HS-5 (cell line): Measurements from ENCODE around the gene DYNC1I1.

Experiments used
- DNase-seq: peaks from one replicate; pipeline ENCODE4 v3.0.0-alpha.2; 2012; ENCODE audit warnings: low read depth

DYNC1I1 gene

GRCh38 chr7:95793658-95794057, 21.3 kb downstream of the DYNC1I1 start:
- no peak for DNase-seq

GRCh38 chr7:95794917-95795515, 22.7 kb downstream of the DYNC1I1 start:
- no peak for DNase-seq

DNA sequence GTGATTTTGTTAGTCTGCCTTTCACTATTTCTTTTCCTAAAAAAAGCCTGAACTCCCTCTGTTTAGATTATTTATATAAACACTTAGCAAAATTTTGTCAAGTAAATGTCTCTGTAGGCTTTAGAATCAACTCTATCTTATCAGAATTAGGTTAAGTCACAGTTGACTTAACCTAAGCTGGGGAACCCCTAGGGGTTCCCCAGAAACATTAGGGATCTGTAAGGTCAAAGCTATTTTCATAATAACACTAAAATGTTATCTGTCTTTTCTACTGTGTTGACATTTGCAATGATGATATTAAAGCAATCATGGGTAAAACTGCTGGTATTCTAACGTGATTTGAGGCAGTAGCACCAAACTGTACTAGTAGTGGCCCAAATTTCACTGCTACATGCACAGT, 24.3 kb downstream of the DYNC1I1 start:
- no peak for DNase-seq

- no peak for DNase-seq
Measured at GRCh38 chr7:95798401-95798930, 26.1 kb downstream of the DYNC1I1 start.

DNA sequence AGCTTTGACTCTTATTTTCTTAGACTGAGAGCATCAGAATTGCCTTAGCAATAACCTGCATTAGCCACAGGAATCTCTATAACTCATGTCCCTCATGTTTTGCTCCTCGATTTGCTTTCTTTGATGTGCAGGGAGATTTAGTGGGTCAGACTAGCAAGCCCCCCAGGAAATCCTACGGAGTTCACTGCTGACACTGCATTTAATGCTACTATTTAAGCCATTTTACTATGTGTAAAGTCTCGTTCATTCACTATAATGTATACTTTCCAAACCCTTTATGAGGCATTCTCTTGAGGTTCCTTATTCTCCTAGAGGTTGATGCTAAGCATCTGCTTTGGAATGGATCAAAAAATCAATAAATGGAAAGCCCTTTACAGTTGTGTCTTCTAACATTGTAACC, 28.4 kb downstream of the DYNC1I1 start:
- DNase-seq: no peak

DNA sequence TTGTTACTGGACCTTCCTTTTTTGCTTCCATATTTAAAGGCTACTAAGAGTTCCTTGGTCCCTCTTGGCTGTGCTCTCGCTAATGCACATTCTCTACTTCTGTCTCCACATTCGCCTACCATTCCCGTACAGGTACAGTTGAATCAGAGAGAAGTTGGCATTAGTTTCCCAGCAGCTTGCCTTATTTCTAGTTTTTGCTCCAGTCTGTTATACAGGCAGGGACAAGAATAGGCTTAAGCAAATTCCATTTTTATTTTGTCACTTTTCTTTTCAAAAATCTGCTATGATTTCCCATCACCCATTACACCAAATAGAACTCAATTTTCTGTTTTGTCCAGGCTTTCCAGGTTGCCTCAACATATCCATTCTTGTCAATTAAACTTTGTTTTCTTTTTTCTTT, 29.9 kb downstream of the DYNC1I1 start:
- DNase-seq: no peak

GRCh38 chr7:95804052-95804451, 31.7 kb downstream of the DYNC1I1 start:
- DNase-seq: no peak

DNA sequence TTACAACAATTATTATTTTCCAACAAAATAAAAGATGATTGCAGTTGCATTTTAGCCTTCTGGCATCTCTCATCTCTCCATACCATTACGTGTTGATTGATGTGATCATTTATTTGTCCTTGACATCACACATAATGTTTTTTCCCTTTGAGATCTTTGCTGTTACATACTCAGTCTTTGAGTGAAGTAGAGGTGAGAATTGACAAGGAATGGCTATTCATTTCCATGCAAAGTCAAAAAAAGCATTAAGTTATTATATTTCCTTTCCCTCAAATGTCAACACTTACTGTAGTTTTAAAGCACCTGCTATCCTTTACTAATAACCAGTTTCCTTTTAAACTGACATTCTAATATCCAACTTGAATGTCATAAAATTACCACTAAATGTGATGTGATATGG, 33.6 kb downstream of the DYNC1I1 start:
- no peak for DNase-seq

GRCh38 chr7:95808396-95808795, 36.0 kb downstream of the DYNC1I1 start:
- DNase-seq: no peak

GRCh38 chr7:95811846-95812445, 39.6 kb downstream of the DYNC1I1 start:
- no peak for DNase-seq

DNA sequence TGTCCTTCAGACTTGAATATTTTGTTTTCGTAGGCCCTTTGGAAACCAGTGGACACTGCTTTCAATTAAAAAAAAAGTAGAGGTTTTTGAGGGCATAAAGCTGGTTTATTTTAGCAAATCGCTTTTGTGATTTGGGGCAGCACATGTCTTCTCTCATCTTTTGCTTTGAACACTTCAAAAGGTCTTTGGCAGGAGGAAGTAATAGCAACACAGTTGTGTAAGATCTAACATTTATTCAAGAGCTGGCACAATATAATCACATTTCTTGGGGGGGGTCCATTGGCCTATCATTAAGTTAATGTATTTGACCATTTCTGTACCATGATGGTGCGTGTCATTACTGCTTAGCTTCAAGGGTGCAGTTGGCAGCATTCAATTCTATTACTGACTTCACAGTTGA, 42.4 kb downstream of the DYNC1I1 start:
- DNase-seq: no peak

GRCh38 chr7:95817866-95818640, 45.7 kb downstream of the DYNC1I1 start:
- DNase-seq: no peak

- no peak for DNase-seq
Measured at GRCh38 chr7:95820778-95821177, 48.4 kb downstream of the DYNC1I1 start.

DNA sequence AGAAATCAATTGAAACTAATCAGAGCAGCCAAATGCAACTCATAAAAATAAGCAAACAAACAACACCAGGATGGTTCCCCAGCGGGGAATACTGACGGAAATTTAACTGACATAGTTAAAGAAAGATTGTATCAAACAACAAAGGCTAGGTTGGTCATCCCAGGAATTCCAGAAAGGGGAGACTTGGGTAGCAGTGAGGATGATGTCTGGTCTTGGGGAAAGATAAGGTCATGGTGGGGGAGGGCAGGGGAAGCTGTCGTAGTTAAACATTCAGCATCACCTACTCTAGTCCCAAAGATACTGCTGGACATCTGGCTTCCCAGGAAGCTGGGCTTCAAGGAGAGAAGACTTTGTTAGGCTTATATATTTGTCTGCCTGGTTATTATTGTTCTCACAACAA, 50.4 kb downstream of the DYNC1I1 start:
- DNase-seq: no peak

DNA sequence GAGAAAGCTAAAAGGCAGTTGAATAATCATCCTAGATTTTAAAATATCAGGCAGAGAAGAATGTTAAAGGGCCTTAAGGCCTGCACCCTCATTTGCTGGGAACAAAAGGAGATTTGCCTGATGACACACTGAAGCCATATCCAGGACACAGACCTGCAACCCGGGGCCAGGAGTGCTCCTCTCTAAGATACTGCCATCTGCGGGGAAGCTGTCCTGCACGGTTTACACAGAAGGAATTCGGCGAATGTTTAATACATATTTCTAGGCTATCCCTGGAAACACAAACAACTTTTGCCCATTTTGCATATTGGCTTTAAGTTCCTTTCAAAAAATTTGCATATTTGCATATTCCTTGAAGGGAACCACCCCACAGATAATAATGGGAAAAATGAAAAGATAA, 52.3 kb downstream of the DYNC1I1 start:
- DNase-seq: no peak

DNA sequence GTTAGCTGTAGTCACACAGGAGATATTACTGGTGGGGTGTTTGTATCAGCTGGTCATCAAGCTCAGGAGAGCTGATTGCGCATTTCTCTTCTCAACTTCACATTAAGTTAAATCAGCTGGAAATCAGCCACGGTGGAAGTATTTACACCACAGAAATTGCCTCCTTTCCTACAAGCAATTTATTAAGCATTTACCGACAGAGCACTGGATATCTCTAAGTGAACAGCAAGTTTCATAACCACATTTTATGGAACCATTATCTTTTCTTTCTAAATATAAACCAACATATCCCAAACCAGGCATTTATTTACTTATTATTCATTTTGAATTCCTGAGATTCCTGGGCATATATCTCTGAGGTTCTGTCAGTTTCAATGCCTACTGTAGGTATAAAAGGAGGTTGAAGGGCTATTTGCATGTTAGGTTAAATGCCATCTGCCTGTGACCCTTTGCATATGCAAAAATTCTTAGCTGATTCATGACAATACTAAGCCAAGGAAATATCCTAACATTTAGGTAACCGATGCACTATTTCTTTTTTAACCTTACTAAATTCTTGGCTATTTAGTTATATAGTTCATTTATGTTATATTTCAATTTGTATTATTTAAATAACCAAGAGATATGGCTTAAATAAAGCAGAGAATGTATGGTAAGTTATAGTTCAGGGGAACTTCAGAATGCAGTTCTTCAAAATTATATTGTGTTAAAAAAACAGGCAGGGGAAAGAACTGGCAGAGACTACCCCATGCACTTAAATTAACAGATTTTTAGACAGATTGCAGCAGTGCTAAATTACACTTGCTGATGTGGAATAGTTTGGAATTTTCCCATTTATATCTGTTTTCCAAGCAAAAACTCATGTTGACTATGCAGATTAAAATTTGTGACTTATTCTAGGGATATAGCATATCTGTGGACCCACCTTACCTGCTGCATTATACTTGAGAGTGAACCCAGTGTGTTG, 56.8 kb downstream of the DYNC1I1 start:
- no peak for DNase-seq

DNA sequence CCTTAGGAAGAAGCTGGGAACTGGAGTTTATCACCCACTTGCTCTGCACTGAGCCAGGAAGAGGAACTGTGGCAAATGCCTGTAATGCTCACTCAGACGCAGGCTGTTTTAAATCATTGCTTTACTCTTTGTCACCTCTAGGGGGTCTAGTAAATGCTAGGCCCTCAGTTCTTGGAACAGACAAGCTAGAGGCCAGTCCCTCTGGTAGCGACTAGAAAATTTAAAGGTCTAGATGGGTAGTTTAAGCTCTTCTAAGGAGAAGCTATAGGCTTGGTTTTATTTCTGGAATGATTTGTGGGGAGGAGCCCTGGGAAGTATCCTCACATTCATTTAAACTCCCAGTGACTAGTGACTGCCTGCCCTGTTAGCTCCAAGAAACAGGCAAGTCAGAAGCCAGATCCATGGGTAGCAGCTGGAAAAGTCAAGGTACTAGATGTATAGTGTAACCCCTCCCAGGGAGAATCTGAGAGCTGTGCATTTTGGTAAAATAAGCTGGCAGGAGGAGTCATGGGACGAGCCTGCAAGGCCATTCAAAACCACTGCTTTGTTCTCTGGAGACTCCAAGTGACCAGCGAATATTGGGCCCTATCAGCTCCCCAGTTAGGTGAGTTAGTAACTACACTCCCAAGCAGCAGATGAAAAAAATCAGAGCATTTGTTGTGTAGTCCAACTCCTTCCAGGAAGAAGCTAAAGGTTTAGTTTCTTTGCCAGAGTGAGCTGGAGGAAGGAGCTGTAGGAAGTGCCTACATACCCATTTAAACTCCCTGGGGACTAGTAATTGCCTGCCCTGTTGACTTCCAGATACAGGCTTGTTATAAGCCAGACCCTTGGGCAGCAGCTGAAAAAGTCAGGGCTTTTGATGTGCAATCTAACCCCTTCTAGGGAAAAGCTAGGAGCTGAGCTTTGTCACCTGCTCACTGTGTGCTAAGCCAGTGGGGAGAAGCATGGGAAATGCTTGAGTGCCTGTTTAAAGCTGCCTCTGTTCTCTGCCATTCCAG, 68.9 kb downstream of the DYNC1I1 start:
- DNase-seq: no peak

DNA sequence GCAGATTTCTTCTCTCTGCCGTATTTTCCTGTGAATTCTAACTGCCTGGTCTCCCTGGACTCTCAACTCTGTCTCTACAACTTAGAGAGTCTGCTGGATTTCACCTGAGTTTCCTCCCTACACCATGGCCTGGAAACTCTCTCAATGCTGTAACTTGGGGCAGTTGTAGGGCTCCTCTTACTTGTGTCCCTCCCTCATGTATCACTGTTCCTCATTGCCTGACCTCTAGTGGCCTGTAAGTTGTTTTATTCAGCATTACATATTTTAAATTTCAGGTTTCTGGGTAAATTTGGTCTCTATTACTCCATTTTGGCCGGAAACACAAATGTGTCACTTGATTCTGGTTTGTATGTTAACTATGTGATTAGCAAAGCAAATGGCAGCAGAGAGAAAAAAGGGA, 70.9 kb downstream of the DYNC1I1 start:
- DNase-seq: no peak

DNA sequence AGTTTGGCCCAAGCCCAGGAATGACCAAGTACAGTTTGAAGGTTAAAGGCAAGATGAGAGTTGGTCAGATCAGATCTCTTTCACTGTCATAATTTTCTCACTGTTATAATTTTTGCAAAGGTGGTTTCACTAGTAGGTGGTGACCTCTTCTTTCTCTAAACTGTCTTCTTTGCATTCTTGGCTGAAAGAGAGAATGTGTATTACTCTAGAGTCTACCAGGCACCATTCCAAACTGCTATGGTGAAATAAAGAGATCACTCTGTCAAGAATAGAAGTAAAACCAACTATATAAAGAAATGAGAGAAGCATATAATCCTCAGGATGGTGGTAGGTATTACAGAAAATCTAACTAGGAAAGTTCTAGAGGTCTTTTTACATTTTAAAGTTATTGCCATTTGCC, 72.7 kb downstream of the DYNC1I1 start:
- no peak for DNase-seq

- no peak for DNase-seq
Measured at GRCh38 chr7:95847061-95847460, 74.7 kb downstream of the DYNC1I1 start.

GRCh38 chr7:95859429-95859828, 87.1 kb downstream of the DYNC1I1 start:
- DNase-seq: no peak
